ENCODE results near the gene DPAGT1.

DNA sequence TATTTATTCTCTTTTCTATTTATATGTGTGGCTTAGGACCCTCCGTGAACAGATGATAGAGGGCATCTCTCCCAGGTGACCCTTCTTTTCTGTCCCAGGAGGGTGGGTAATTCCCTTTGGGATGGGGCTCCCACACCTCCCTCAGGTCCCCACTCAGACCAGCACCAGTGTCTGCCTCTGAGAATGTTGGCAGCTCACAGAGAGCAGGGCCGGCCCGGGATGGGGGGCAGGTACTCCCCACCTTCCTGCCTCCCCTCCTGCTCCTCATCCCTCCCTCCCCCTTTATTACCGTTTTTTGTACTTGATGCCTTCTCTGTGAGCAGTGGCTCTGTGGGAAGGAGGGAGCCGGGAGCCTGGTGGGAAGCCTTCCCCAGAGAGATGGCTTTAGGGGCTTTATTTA lies 14.9 kb upstream of the DPAGT1 start:
- TF ChIP-seq POLR2A (IDR thresholded peaks at IDR 0.05) (no peak), POLR2AphosphoS5 (IDR thresholded peaks at IDR 0.05) (no peak), EP300 (IDR thresholded peaks at IDR 0.05) (no peak)
- TF ChIP-seq, protein P1, sequence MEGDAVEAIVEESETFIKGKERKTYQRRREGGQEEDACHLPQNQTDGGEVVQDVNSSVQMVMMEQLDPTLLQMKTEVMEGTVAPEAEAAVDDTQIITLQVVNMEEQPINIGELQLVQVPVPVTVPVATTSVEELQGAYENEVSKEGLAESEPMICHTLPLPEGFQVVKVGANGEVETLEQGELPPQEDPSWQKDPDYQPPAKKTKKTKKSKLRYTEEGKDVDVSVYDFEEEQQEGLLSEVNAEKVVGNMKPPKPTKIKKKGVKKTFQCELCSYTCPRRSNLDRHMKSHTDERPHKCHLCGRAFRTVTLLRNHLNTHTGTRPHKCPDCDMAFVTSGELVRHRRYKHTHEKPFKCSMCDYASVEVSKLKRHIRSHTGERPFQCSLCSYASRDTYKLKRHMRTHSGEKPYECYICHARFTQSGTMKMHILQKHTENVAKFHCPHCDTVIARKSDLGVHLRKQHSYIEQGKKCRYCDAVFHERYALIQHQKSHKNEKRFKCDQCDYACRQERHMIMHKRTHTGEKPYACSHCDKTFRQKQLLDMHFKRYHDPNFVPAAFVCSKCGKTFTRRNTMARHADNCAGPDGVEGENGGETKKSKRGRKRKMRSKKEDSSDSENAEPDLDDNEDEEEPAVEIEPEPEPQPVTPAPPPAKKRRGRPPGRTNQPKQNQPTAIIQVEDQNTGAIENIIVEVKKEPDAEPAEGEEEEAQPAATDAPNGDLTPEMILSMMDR (IDR thresholded peaks at IDR 0.05) = no peak
